Mesendoderm (in vitro differentiated cells): ENCODE results near the gene HAS3.
"Not testable (repeated sequence)": the region's sequence is repeated elsewhere in the genome, so short reads cannot be mapped to it uniquely, and the experiment has no call there.

ENCODE experiments used
- DNase-seq: peaks from one replicate; pipeline ENCODE4 v3.0.0; 2013
- H2AK5ac ChIP-seq: 2 replicates; pipeline ENCODE4 v1.6.1; 2013; ENCODE audit warnings: low read length, inconsistent platforms
- H2BK120ac ChIP-seq: 2 replicates; pipeline ENCODE4 v1.6.1; 2013; ENCODE audit warnings: low read depth, mild to moderate bottlenecking, low read length, moderate library complexity, mixed read lengths
- H2BK15ac ChIP-seq: replicated peaks from 2 replicates; pipeline ENCODE4 v1.6.1; 2013; ENCODE audit warnings: low read depth, mild to moderate bottlenecking, moderate library complexity
- H2BK5ac ChIP-seq: 2 replicates; pipeline ENCODE4 v1.6.1; 2013; ENCODE audit warnings: low read length, inconsistent platforms
- H3K18ac ChIP-seq: 2 replicates; pipeline ENCODE4 v1.6.1; 2013; ENCODE audit warnings: mild to moderate bottlenecking, low read length, mixed read lengths
- H3K23ac ChIP-seq: one replicate; pipeline ENCODE4 v1.6.1; 2013; ENCODE audit warnings: low read length
- H3K27ac ChIP-seq: 2 replicates; pipeline ENCODE4 v1.5.1; 2013; ENCODE audit warnings: low read depth, mild to moderate bottlenecking, inconsistent platforms, low read length, moderate library complexity
- H3K27me3 ChIP-seq: 2 replicates; pipeline ENCODE4 v1.6.1; 2013; ENCODE audit warnings: low read length, control low read depth, mild to moderate bottlenecking, inconsistent platforms; ENCODE audit not compliant: insufficient read depth, poor library complexity
- H3K36me3 ChIP-seq: 2 replicates; pipeline ENCODE4 v1.6.1; 2013; ENCODE audit warnings: low read length, inconsistent platforms; ENCODE audit not compliant: control insufficient read depth, insufficient read depth
- H3K4ac ChIP-seq: one replicate; pipeline ENCODE4 v1.6.1; 2013; ENCODE audit warnings: low read depth, mild to moderate bottlenecking, low read length, moderate library complexity
- H3K4me1 ChIP-seq: 2 replicates; pipeline ENCODE4 v1.6.1; 2013; ENCODE audit warnings: low read depth, low read length, inconsistent platforms; ENCODE audit not compliant: control insufficient read depth
- H3K4me2 ChIP-seq: 2 replicates; pipeline ENCODE4 v1.6.1; 2013; ENCODE audit warnings: low read length
- H3K4me3 ChIP-seq: 2 replicates; pipeline ENCODE4 v1.5.1; 2013; ENCODE audit warnings: mild to moderate bottlenecking, low read length
- H3K56ac ChIP-seq: one replicate; pipeline ENCODE4 v1.6.1; 2013; ENCODE audit warnings: low read length
- H3K79me1 ChIP-seq: 2 replicates; pipeline ENCODE4 v1.6.1; 2013; ENCODE audit warnings: low read length, inconsistent platforms
- H3K79me2 ChIP-seq: 2 replicates; pipeline ENCODE4 v1.6.1; 2013; ENCODE audit warnings: mild to moderate bottlenecking, low read length; ENCODE audit not compliant: control insufficient read depth, insufficient read depth
- H3K9ac ChIP-seq: 2 replicates; pipeline ENCODE4 v1.6.1; 2013; ENCODE audit warnings: low read length, inconsistent platforms
- H4K5ac ChIP-seq: one replicate; pipeline ENCODE4 v1.6.1; 2013; ENCODE audit warnings: low read length
- H4K8ac ChIP-seq: one replicate; pipeline ENCODE4 v1.6.1; 2013; ENCODE audit warnings: low read depth, mild to moderate bottlenecking, control low read depth, low read length, moderate library complexity
- WGBS: extraction: QIAGEN DNeasy Blood & Tissue Kit; methylation state at CpG from one replicate; pipeline ENCODE4 v1.1.7; 2013; ENCODE audit warnings: low lambda C conversion rate, missing lambda C conversion rate; ENCODE audit not compliant: insufficient coverage; ENCODE audit errors: extremely low coverage; 5-methylcytosine and 5-hydroxymethylcytosine counted together

HAS3 gene

DNA sequence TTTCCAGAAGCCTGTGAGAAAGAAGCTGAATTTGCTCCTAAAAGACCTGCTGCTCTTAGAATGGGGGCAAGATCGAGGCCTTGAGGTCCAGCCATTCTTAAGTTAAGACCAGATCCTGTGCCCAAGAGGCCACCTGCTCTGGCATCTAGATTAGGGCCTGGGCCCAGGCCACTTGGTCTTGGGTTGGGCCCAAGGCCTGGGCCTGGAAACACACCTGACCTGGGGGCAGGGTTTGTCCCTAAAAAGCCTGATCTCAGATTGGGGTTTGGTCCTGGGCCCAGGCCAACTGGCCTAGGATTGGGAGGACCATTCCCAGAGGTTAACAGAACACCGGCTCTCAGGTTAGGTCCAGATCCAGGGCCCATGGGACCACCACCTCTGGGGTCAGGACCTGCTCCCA lies 14.1 kb downstream of the HAS3 start:
- WGBS = no CpG with 5 or more reads among the region's 2 CpGs

DNA sequence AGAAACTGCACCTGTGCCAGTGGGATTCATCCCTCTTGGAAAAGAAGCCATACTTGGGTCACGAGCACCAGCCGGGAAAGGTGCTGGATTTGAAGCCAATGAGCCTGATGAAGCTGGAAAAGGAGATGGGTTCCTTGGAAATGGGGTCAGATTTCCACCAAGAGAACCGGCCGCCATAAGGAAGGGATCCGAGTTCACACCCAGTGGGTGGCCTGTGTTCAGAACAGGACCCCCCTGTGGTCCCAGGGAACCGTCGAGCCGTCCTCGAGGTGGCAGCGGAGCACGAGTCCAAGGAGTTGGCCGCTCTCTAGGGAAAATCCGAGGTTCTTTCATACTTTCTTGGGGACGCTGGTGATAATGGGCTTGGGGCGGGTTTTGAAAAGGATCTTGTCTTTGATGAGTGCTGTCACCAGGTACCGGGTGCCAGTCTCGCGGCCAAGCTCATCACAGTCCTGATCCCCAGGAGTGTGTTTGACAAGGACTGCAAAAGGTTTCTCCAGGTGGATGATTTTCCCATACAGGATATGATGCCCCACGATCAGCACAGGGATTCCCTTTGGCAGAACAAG lies 14.7 kb downstream of the HAS3 start:
- no peak overlapping the region for H3K18ac ChIP-seq
- H3K36me3 ChIP-seq = peaks cover 7% of the 10 kb centered on the region

More for the DNA sequence above, 14.1 kb downstream of the HAS3 start:
- Histone ChIP-seq H2BK15ac (no peak overlapping the region), H3K36me3 (peaks cover 7% of the 10 kb centered on the region), H3K23ac (no peak overlapping the region), H4K8ac (no peak overlapping the region), H3K4me2 (no peak overlapping the region), H3K56ac (no peak overlapping the region), H3K9ac (no peak overlapping the region), H3K4me3 (no peak overlapping the region), H2AK5ac (no peak overlapping the region), H3K79me1 (peaks cover 2% of the 10 kb centered on the region), H3K27me3 (no peaks in the 10 kb centered on the region), H3K18ac (no peak overlapping the region), H2BK120ac (no peak overlapping the region), H3K79me2 (no peaks in the 10 kb centered on the region), H4K5ac (no peak overlapping the region), H3K27ac (no peak overlapping the region), H3K4me1 (no peaks in the 10 kb centered on the region), H2BK5ac (no peak overlapping the region), H3K4ac (no peak overlapping the region)
- no peak for DNase-seq

DNA sequence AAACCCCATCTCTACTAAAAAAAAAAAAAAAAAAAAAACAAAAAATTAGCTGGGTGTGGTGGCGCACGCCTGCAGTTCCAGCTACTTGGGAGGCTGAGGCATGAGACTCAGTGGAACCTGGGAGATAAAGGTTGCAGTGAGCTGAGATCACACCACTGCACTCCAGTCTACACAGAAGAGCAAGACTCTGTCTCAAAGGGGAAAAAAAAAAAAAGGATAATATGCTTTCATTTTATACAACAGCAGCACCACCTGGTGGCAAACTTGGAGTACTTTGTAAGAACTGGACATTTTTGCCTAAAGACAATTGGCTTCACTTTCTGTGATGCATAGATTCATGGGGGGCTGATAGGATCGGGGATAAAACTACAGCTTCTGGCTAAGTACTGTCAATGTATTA lies 18.5 kb downstream of the HAS3 start:
- Histone ChIP-seq H3K4ac (no peak overlapping the region), H2BK15ac (no peak overlapping the region), H3K4me1 (no peaks in the 10 kb centered on the region), H3K18ac (no peak overlapping the region), H3K27me3 (no peaks in the 10 kb centered on the region), H3K9ac (no peak overlapping the region), H2BK5ac (no peak overlapping the region), H2AK5ac (no peak overlapping the region), H3K79me2 (peaks cover 14% of the 10 kb centered on the region), H3K36me3 (peaks cover 6% of the 10 kb centered on the region), H3K23ac (no peak overlapping the region), H4K5ac (no peak overlapping the region), H3K56ac (no peak overlapping the region), H3K4me2 (no peak overlapping the region), H3K27ac (no peak overlapping the region), H3K4me3 (no peak overlapping the region), H4K8ac (no peak overlapping the region), H3K79me1 (peaks cover 4% of the 10 kb centered on the region), H2BK120ac (no peak overlapping the region)
- peak; percentile 79 for DNase-seq
- WGBS = no CpG with 5 or more reads among the region's 3 CpGs

More for the DNA sequence above, 14.7 kb downstream of the HAS3 start:
- DNase-seq = no peak
- Histone ChIP-seq H2AK5ac (no peak overlapping the region), H3K56ac (no peak overlapping the region), H3K9ac (no peak overlapping the region), H3K4me1 (no peaks in the 10 kb centered on the region), H3K27me3 (no peaks in the 10 kb centered on the region), H3K27ac (no peak overlapping the region), H3K23ac (no peak overlapping the region), H4K5ac (no peak overlapping the region), H4K8ac (no peak overlapping the region), H3K4me2 (no peak overlapping the region), H2BK120ac (no peak overlapping the region), H3K79me2 (peaks cover under 1% of the 10 kb centered on the region), H2BK15ac (no peak overlapping the region), H2BK5ac (no peak overlapping the region), H3K79me1 (peaks cover 2% of the 10 kb centered on the region), H3K4me3 (no peak overlapping the region), H3K4ac (no peak overlapping the region)
- WGBS = no CpG with 5 or more reads among the region's 19 CpGs

DNA sequence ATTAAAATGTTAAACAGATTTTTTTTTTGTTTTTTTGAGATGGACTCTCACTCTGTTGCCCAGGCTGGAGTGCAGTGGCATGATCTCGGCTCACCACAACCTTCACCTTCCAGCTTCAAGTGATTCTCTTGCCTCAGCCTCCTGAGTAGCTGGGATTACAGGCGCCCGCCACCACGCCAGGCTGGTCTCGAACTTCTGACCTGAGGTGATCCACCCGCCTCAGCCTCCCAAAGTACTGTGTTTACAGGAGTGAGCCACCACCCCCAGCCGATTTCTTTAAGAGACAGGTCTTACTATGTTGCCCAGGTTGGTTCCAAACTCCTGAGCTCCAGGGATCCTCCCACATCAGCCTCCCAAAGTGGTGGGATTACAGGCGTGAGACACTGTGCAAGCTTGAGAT lies 19.0 kb downstream of the HAS3 start:
- not testable (repeated sequence) for H3K4me3 ChIP-seq, H2BK15ac ChIP-seq, DNase-seq, H3K23ac ChIP-seq, H4K5ac ChIP-seq, H3K27ac ChIP-seq, H4K8ac ChIP-seq, H3K36me3 ChIP-seq, H3K9ac ChIP-seq, H3K56ac ChIP-seq, H3K27me3 ChIP-seq, H3K4ac ChIP-seq, H3K18ac ChIP-seq, H3K4me2 ChIP-seq, H2AK5ac ChIP-seq, H3K4me1 ChIP-seq, H2BK5ac ChIP-seq, H2BK120ac ChIP-seq, H3K79me1 ChIP-seq
- no CpG with 5 or more reads among the region's 8 CpGs for WGBS
- peaks cover 15% of the 10 kb centered on the region for H3K79me2 ChIP-seq

DNA sequence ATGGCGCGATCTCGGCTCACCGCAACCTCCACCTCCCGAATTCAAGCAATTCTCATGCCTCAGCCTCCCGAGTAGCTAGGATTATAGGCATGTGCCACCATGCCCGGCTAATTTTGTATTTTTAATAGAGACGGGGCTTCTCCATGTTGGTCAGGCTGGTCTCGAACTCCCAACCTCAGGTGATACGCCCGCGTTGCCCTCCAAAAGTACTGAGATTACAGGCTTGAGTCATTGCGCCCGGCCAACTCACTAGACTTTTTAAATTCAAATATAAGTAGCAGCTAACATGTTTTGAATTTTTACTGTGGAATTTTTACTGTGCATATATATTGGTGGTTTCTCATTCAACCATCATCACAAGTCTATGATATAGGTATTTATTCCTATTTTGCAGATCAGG lies 19.5 kb downstream of the HAS3 start:
- WGBS = no CpG with 5 or more reads among the region's 14 CpGs
- H2BK120ac ChIP-seq, H3K18ac ChIP-seq, H3K4ac ChIP-seq, DNase-seq, H3K4me2 ChIP-seq, H3K56ac ChIP-seq, H2BK15ac ChIP-seq, H2AK5ac ChIP-seq, H3K9ac ChIP-seq, H3K79me1 ChIP-seq, H3K27ac ChIP-seq, H3K4me3 ChIP-seq, H4K5ac ChIP-seq, H3K4me1 ChIP-seq, H2BK5ac ChIP-seq, H3K27me3 ChIP-seq, H3K23ac ChIP-seq, H3K36me3 ChIP-seq, H4K8ac ChIP-seq: not testable (repeated sequence)
- H3K79me2 ChIP-seq = peaks cover 20% of the 10 kb centered on the region

DNA sequence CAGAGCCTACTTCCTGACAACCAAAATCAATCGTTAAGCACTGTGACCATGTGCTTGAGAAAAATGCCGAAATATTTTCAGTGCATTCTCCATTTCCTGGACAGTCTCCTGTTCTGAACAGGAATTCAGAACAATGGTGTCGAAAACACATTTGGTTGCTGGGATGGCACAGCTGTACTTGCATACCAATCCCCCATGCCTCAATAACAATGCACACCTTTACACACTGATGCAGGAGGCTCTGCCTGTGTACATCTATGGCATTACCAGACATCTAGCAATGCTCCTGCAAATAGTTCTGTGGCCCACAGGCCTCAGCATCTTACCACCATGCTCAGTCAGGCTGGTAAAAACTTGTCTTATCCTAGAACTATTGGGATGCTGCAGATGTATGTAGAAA lies 20.8 kb downstream of the HAS3 start:
- no peak overlapping the region for H3K4me3 ChIP-seq
- H3K4ac ChIP-seq = no peak overlapping the region
- no peak overlapping the region for H3K4me2 ChIP-seq
- H3K23ac ChIP-seq = no peak overlapping the region
- no peak overlapping the region for H4K8ac ChIP-seq
- H3K18ac ChIP-seq = no peak overlapping the region
- no peaks in the 10 kb centered on the region for H3K36me3 ChIP-seq
- H4K5ac ChIP-seq = no peak overlapping the region
- no peaks in the 10 kb centered on the region for H3K27me3 ChIP-seq
- peaks cover 29% of the 10 kb centered on the region for H3K79me2 ChIP-seq
- H3K79me1 ChIP-seq = peaks cover 11% of the 10 kb centered on the region
- H3K56ac ChIP-seq = no peak overlapping the region
- no peak overlapping the region for H2BK5ac ChIP-seq
- no CpG with 5 or more reads among the region's 3 CpGs for WGBS
- H2AK5ac ChIP-seq = no peak overlapping the region
- H3K9ac ChIP-seq = no peak overlapping the region
- no peak for DNase-seq
- no peak overlapping the region for H3K27ac ChIP-seq
- no peak overlapping the region for H2BK120ac ChIP-seq
- H2BK15ac ChIP-seq = no peak overlapping the region
- peaks cover 3% of the 10 kb centered on the region for H3K4me1 ChIP-seq
